B cell (primary cell): ENCODE measurements around the gene SMIM21. TPM values are rescaled to one million over a fixed set of nuclear protein-coding genes. Genes with fewer than 3 reads are reported as not detected.

ENCODE experiments used
- ATAC-seq: fragments of 200-7000 bp; cut with Tn5 transposase; one replicate; pipeline ENCODE4 v1.10.0; 2021; ENCODE audit warnings: low read depth, mild to moderate bottlenecking, moderate number of reproducible peaks, moderate library complexity
- CTCF ChIA-PET: fragments of 350-600 bp; sonication (Branson Sonifier 250); formaldehyde crosslinking; loops from one replicate; lab custom pipeline; 2021; ENCODE audit warnings: antibody characterized with exemption, inconsistent platforms; lab: Charles Lee
- POLR2A ChIA-PET: fragments of 350-600 bp; sonication (Branson Sonifier 250); formaldehyde crosslinking; loops from one replicate; lab custom pipeline; 2021; ENCODE audit warnings: antibody characterized with exemption; lab: Charles Lee
- DNase-seq: peaks from one replicate; pipeline ENCODE4 v3.0.0; 2013
- H2AFZ ChIP-seq: 2 replicates; pipeline ENCODE4 v1.6.1; 2012; ENCODE audit warnings: mild to moderate bottlenecking, low read depth, low read length; ENCODE audit not compliant: insufficient read depth, poor library complexity, severe bottlenecking
- H3K27ac ChIP-seq, 2 donors: 1 replicate in 1 of 2; 2 replicates in 1 of 2; pipeline ENCODE4 v1.5.1; 2012 to 2013; ENCODE audit warnings: low read length in 2 of 2, mild to moderate bottlenecking in 2 of 2, moderate library complexity in 1 of 2
- H3K27me3 ChIP-seq, 4 experiments: fragments of 200-600 bp in 1 of 4; sonication (generic) in 1 of 4; replicated peaks in 1 of 4; 1 replicate in 2 of 4; 2 replicates in 2 of 4; pipeline versions ENCODE4 v1.6.1 to v1.7.0; 2013 to 2016; ENCODE audit warnings: low read length in 3 of 4, mild to moderate bottlenecking in 2 of 4, mixed read lengths in 1 of 4, moderate library complexity in 1 of 4; ENCODE audit not compliant: insufficient read depth in 4 of 4, control insufficient read depth in 3 of 4; ENCODE audit errors: control extremely low read depth in 1 of 4
- H3K36me3 ChIP-seq, 2 experiments: replicated peaks in 1 of 2; 1 replicate in 1 of 2; 2 replicates in 1 of 2; pipeline versions ENCODE4 v1.6.1 to v1.7.1; 2013; ENCODE audit warnings: low read length in 1 of 2; ENCODE audit not compliant: insufficient read depth in 2 of 2, control insufficient read depth in 1 of 2; ENCODE audit errors: control extremely low read depth in 1 of 2, extremely low read depth in 1 of 2
- H3K4me1 ChIP-seq, 2 donors: fragments of 200-600 bp in 1 of 2; sonication (generic) in 1 of 2; 1 replicate in 1 of 2; 2 replicates in 1 of 2; pipeline versions ENCODE4 v1.5.1 to v1.6.1; 2013 to 2017; ENCODE audit warnings: low read length in 2 of 2; ENCODE audit not compliant: control insufficient read depth in 2 of 2, insufficient read depth in 2 of 2
- H3K4me2 ChIP-seq: replicated peaks from 2 replicates; pipeline ENCODE3; 2012; ENCODE audit warnings: mild to moderate bottlenecking, low read depth, low read length; ENCODE audit not compliant: poor library complexity, severe bottlenecking
- H3K4me3 ChIP-seq, 5 experiments: fragments of 200-600 bp in 1 of 5; sonication (generic) in 1 of 5; 1 replicate in 3 of 5; 2 replicates in 2 of 5; pipeline versions ENCODE4 v1.5.1 to v1.7.0; 2011 to 2016; ENCODE audit warnings: low read length in 4 of 5, mild to moderate bottlenecking in 4 of 5, low read depth in 2 of 5, control low read depth in 1 of 5, moderate library complexity in 1 of 5; ENCODE audit not compliant: insufficient read depth in 1 of 5; ENCODE audit errors: control extremely low read depth in 1 of 5, extremely low read depth in 1 of 5
- H3K79me2 ChIP-seq: fragments of 200-600 bp; sonication (generic); one replicate; pipeline ENCODE4 v1.6.0; 2016; ENCODE audit warnings: low read length; ENCODE audit not compliant: control insufficient read depth, insufficient read depth
- H3K9ac ChIP-seq: fragments of 200-600 bp; sonication (generic); 2 replicates; pipeline ENCODE4 v1.6.1; 2017; ENCODE audit warnings: mild to moderate bottlenecking, low read length, moderate library complexity
- H3K9me3 ChIP-seq, 3 donors: one replicate each; pipeline versions ENCODE4 v1.6.1 to v1.7.1; 2013; ENCODE audit warnings: low read length in 2 of 3; ENCODE audit not compliant: control insufficient read depth in 2 of 3, insufficient read depth in 1 of 3; ENCODE audit errors: control extremely low read depth in 1 of 3
- H4K20me1 ChIP-seq: 2 replicates; pipeline ENCODE4 v1.6.0; 2012; ENCODE audit warnings: mild to moderate bottlenecking, low read length; ENCODE audit not compliant: insufficient read depth, control insufficient read depth, poor library complexity, severe bottlenecking
- H3K27ac Mint-ChIP-seq: one replicate; pipeline ENCODE4 v1.8.0; 2021; ENCODE audit warnings: mixed read lengths
- H3K27me3 Mint-ChIP-seq: one replicate; pipeline ENCODE4 v1.8.0; 2021; ENCODE audit warnings: mixed read lengths
- H3K4me1 Mint-ChIP-seq: one replicate; pipeline ENCODE4 v1.8.0; 2021; ENCODE audit warnings: mixed read lengths
- H3K4me3 Mint-ChIP-seq: one replicate; pipeline ENCODE4 v1.8.0; 2021; ENCODE audit warnings: mixed read lengths
- H3K9me3 Mint-ChIP-seq: one replicate; pipeline ENCODE4 v1.8.0; 2022; ENCODE audit warnings: mixed read lengths; ENCODE audit not compliant: insufficient read depth
- CTCF ChIP-seq: fragments of 200-600 bp; IDR thresholded peaks from one replicate; pipeline ENCODE4 v1.8.0; 2022; ENCODE audit warnings: antibody characterized with exemption, mild to moderate bottlenecking
- EZH2 ChIP-seq: IDR thresholded peaks from 2 replicates; pipeline ENCODE4 v1.6.1; 2012; ENCODE audit warnings: borderline replicate concordance, low read depth, mild to moderate bottlenecking, moderate library complexity, low read length; ENCODE audit not compliant: insufficient read depth, poor library complexity, severe bottlenecking
- WGBS: methylation state at CpG from one replicate; pipeline ENCODE4 v1.1.5; 2013; ENCODE audit warnings: missing lambda C conversion rate; ENCODE audit not compliant: insufficient coverage; 5-methylcytosine and 5-hydroxymethylcytosine counted together
- intact Hi-C: fragments of 100-400 bp; cut with micrococcal nuclease; formaldehyde crosslinking; loops from one replicate; pipeline ENCODE4 v1.10.0; 2022
- polyA plus RNA-seq: library from polyadenylated mRNA; depleted of rRNA; stranded (reverse); fragments of >200 nt; gene quantifications from 2 replicates; pipeline ENCODE4 v1.2.3, GENCODE V29; 2012
- total RNA-seq, 2 donors: library from RNA; stranded (reverse); fragments of 120-200 nt in 1 of 2; gene quantifications; 1 replicate in 1 of 2; 2 replicates in 1 of 2; pipeline versions ENCODE4 v1.2.3 to v1.2.4, GENCODE V29; 2013 to 2022

Gene SMIM21
- total and polyA plus RNA-seq, 2 donors (not counting 1 experiment from before 2014, with no cell fraction given) = not detected

- ATAC-seq (no peak), DNase-seq (no peak)
- Mint-ChIP-seq H3K4me3 (no peak overlapping the region), H3K27me3 (peaks cover 13% of the 10 kb centered on the region), H3K4me1 (no peaks in the 10 kb centered on the region), H3K9me3 (no peaks in the 10 kb centered on the region), H3K27ac (no peak overlapping the region)
- H3K9me3 ChIP-seq = peaks cover 0 to 5% (median 0%) of the 10 kb centered on the region in 3 donors
- H3K27ac ChIP-seq = no peak overlapping the region
- no peaks in the 10 kb centered on the region for H3K27me3 ChIP-seq
- no peak overlapping the region for H2AFZ ChIP-seq
- no peaks in the 10 kb centered on the region for H3K36me3 ChIP-seq
- intact Hi-C loops = no loop called here
- CTCF ChIA-PET = no interaction called here
- H4K20me1 ChIP-seq = no peaks in the 10 kb centered on the region
- H3K79me2 ChIP-seq = no peaks in the 10 kb centered on the region
- no peak overlapping the region for H3K4me2 ChIP-seq
- POLR2A ChIA-PET = no interaction called here
- 92% methylated on average over 10 of the region's 13 CpGs for WGBS
- no peaks in the 10 kb centered on the region for H3K4me1 ChIP-seq
- TF ChIP-seq CTCF = no peak
- no peak for TF ChIP-seq EZH2
- no peak overlapping the region for H3K9ac ChIP-seq
- no peak overlapping the region for H3K4me3 ChIP-seq
Measured at GRCh38 chr18:75362435-75362834, 65.1 kb downstream of the SMIM21 start.

- Histone ChIP-seq H3K4me1 (no peaks in the 10 kb centered on the region), H3K79me2 (no peaks in the 10 kb centered on the region), H3K9me3 (peaks cover 0 to 8% (median 0%) of the 10 kb centered on the region in 3 donors), H3K4me2 (no peak overlapping the region), H3K36me3 (no peaks in the 10 kb centered on the region), H3K4me3 (no peak overlapping the region), H3K27ac (no peak overlapping the region), H4K20me1 (no peaks in the 10 kb centered on the region), H3K9ac (no peak overlapping the region), H2AFZ (no peak overlapping the region), H3K27me3 (no peaks in the 10 kb centered on the region)
- ChIA-PET POLR2A (no interaction called here), CTCF (no interaction called here)
- peaks cover 11% of the 10 kb centered on the region for H3K27me3 Mint-ChIP-seq
- no peak for TF ChIP-seq CTCF
- no peak for TF ChIP-seq EZH2
- H3K27ac Mint-ChIP-seq = no peak overlapping the region
- DNase-seq (no peak), ATAC-seq (no peak)
- WGBS = 97% methylated on average over 11 of the region's 11 CpGs
- H3K4me3 Mint-ChIP-seq = no peak overlapping the region
- no peaks in the 10 kb centered on the region for H3K4me1 Mint-ChIP-seq
- intact Hi-C loops = no loop called here
- H3K9me3 Mint-ChIP-seq = peaks cover 7% of the 10 kb centered on the region
Measured at GRCh38 chr18:75360941-75361340, 66.6 kb downstream of the SMIM21 start.
